Measurements from ENCODE around the gene KLHL14. TPM values are rescaled to one million over a fixed set of nuclear protein-coding genes. Genes with fewer than 3 reads are reported as not detected.

Gene KLHL14
- total RNA-seq, 1 experiment from 2014 or later: not detected

DNA sequence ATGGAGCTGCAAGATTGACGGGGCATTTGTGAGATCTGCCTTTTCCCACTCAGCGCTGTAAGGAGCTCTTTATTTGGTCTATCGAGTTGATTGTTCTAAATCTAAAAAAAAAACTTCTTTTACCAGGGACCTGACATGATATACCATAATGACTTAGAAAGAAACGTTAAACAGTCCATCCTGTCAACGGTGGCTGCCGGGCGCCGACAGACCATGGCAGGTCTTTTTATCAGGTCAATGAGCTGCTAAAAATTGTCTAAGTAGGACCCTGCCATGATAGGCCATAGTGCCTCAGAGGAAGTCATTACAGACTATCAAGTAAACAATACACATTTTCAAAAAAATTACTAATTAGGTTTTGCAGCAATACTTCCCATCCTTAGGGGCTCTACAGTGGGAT is 87.9 kb downstream of the KLHL14 start:
- DNase-seq (ENCODE audit: low read depth, low spot score): no peak
- H2AFZ ChIP-seq (ENCODE audit: low read depth, low read length, poor library complexity, severe bottlenecking): no peak overlapping the region
- H3K9me2 ChIP-seq (ENCODE audit: insufficient read depth): no peaks in the 10 kb centered on the region
- no peaks in the 10 kb centered on the region for H4K20me1 ChIP-seq (ENCODE audit: insufficient read depth)
- no peak overlapping the region for H3K9ac ChIP-seq (ENCODE audit: low read length)
- TF ChIP-seq YY1 (IDR thresholded peaks at IDR 0.05; ENCODE audit: extremely low read depth, insufficient replicate concordance, low read depth, low read length) (no peak), JUND (IDR thresholded peaks at IDR 0.05) (no peak), TCF7L2 (IDR thresholded peaks at IDR 0.05; ENCODE audit: borderline replicate concordance, extremely low read depth, insufficient read depth, insufficient read length) (no peak), SIN3A (IDR thresholded peaks at IDR 0.05; ENCODE audit: low read depth) (no peak), RAD21 (IDR thresholded peaks at IDR 0.05; ENCODE audit: low read depth) (no peak), EZH2phosphoT487 (IDR thresholded peaks at IDR 0.05; ENCODE audit: borderline replicate concordance) (no peak), ZNF274 (IDR thresholded peaks at IDR 0.05; ENCODE audit: low read depth, low read length) (no peak), POLR2AphosphoS5 (IDR thresholded peaks at IDR 0.05; ENCODE audit: low read depth, low read length) (no peak), SRF (IDR thresholded peaks at IDR 0.05; ENCODE audit: low read depth) (no peak), EZH2 (IDR thresholded peaks at IDR 0.05) (no peak), ELF1 (IDR thresholded peaks at IDR 0.05; ENCODE audit: borderline replicate concordance, low read depth) (no peak), EGR1 (IDR thresholded peaks at IDR 0.05; ENCODE audit: low read depth) (no peak)
- TF ChIP-seq, protein P1, sequence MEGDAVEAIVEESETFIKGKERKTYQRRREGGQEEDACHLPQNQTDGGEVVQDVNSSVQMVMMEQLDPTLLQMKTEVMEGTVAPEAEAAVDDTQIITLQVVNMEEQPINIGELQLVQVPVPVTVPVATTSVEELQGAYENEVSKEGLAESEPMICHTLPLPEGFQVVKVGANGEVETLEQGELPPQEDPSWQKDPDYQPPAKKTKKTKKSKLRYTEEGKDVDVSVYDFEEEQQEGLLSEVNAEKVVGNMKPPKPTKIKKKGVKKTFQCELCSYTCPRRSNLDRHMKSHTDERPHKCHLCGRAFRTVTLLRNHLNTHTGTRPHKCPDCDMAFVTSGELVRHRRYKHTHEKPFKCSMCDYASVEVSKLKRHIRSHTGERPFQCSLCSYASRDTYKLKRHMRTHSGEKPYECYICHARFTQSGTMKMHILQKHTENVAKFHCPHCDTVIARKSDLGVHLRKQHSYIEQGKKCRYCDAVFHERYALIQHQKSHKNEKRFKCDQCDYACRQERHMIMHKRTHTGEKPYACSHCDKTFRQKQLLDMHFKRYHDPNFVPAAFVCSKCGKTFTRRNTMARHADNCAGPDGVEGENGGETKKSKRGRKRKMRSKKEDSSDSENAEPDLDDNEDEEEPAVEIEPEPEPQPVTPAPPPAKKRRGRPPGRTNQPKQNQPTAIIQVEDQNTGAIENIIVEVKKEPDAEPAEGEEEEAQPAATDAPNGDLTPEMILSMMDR (IDR thresholded peaks at IDR 0.05 in 2 of 3, conservative IDR thresholded peaks at IDR 0.05 in 1 of 3; ENCODE audit: borderline replicate concordance in 1 of 3, insufficient read depth in 1 of 3, low read depth in 2 of 3, low read length in 2 of 3): no peak
- TF ChIP-seq, protein P2, sequence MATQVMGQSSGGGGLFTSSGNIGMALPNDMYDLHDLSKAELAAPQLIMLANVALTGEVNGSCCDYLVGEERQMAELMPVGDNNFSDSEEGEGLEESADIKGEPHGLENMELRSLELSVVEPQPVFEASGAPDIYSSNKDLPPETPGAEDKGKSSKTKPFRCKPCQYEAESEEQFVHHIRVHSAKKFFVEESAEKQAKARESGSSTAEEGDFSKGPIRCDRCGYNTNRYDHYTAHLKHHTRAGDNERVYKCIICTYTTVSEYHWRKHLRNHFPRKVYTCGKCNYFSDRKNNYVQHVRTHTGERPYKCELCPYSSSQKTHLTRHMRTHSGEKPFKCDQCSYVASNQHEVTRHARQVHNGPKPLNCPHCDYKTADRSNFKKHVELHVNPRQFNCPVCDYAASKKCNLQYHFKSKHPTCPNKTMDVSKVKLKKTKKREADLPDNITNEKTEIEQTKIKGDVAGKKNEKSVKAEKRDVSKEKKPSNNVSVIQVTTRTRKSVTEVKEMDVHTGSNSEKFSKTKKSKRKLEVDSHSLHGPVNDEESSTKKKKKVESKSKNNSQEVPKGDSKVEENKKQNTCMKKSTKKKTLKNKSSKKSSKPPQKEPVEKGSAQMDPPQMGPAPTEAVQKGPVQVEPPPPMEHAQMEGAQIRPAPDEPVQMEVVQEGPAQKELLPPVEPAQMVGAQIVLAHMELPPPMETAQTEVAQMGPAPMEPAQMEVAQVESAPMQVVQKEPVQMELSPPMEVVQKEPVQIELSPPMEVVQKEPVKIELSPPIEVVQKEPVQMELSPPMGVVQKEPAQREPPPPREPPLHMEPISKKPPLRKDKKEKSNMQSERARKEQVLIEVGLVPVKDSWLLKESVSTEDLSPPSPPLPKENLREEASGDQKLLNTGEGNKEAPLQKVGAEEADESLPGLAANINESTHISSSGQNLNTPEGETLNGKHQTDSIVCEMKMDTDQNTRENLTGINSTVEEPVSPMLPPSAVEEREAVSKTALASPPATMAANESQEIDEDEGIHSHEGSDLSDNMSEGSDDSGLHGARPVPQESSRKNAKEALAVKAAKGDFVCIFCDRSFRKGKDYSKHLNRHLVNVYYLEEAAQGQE (IDR thresholded peaks at IDR 0.05; ENCODE audit: low read depth): no peak
- TF ChIP-seq, protein P3, sequence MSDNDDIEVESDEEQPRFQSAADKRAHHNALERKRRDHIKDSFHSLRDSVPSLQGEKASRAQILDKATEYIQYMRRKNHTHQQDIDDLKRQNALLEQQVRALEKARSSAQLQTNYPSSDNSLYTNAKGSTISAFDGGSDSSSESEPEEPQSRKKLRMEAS (IDR thresholded peaks at IDR 0.05): no peak
- TF ChIP-seq, protein P4, sequence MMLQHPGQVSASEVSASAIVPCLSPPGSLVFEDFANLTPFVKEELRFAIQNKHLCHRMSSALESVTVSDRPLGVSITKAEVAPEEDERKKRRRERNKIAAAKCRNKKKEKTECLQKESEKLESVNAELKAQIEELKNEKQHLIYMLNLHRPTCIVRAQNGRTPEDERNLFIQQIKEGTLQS (IDR thresholded peaks at IDR 0.05): no peak
- H3K9me3 ChIP-seq (ENCODE audit: control insufficient read depth in 1 of 2, insufficient read depth in 1 of 2, low read depth in 1 of 2, low read length in 2 of 2): no peaks in the 10 kb centered on the region
- H3K27ac ChIP-seq (ENCODE audit: low read depth, low read length): no peak overlapping the region
- no peak for ATAC-seq
- BruUV-seq (replicated peaks): no TSS peak
- H3K4me3 ChIP-seq (replicated peaks in 1 of 2; ENCODE audit: low read depth in 1 of 2, low read length in 2 of 2): no peak overlapping the region
- H3K27me3 ChIP-seq (ENCODE audit: insufficient read depth, low read length): 0 out of 2 replicates have a peak, but pooled peaks cover 11% of the 10 kb centered on the region
- H3K4me1 ChIP-seq (ENCODE audit: control insufficient read depth in 1 of 2, insufficient read depth in 2 of 2, low read length in 2 of 2): no peaks in the 10 kb centered on the region
- ChIA-PET RAD21 (ENCODE audit: low non-redundant PET in 1 of 2, low total read pairs in 2 of 2, uncharacterized antibody in 2 of 2, unreplicated experiment in 2 of 2) (no interaction called here), POLR2A (no interaction called here), CTCF (no interaction called here)
- no peak overlapping the region for H3K4me2 ChIP-seq (ENCODE audit: low read length)
- intact Hi-C loops (cut with micrococcal nuclease): no loop called here
- H3K36me3 ChIP-seq (ENCODE audit: control insufficient read depth in 1 of 2, insufficient read depth in 2 of 2, low read length in 2 of 2): no peaks in the 10 kb centered on the region
- no peaks in the 10 kb centered on the region for H3K79me2 ChIP-seq (ENCODE audit: insufficient read depth, low read length)
